K562 (cell line): ENCODE measurements around the gene CD46. TPM values are rescaled to one million over a fixed set of nuclear protein-coding genes. Genes with fewer than 3 reads are reported as not detected.

Experiments
- ARHGAP35 ChIP-seq: fragments of 450-650 bp; IDR thresholded peaks from 2 replicates; pipeline ENCODE4 v1.6.1; 2018; ENCODE audit not compliant: partially characterized antibody
- CBX1 ChIP-seq: sonication (generic); IDR thresholded peaks from 2 replicates; pipeline ENCODE4 v1.6.1; 2016; ENCODE audit warnings: antibody characterized with exemption, low read depth, mild to moderate bottlenecking
- CHD2 ChIP-seq: IDR thresholded peaks from 2 replicates; pipeline ENCODE4 v1.6.1; 2011; ENCODE audit warnings: low read depth, low read length
- CREM ChIP-seq: IDR thresholded peaks from 2 replicates; pipeline ENCODE4 v1.6.1; 2014; ENCODE audit warnings: antibody characterized with exemption, low read depth
- DMBX1 ChIP-seq: fragments of 250-450 bp; sonication (Bioruptor Pico); IDR thresholded peaks from 2 replicates; pipeline ENCODE4 v1.8.0; 2022; ENCODE audit warnings: inconsistent platforms, mild to moderate bottlenecking, moderate library complexity, borderline replicate concordance
- ELF2 ChIP-seq: fragments of 250-450 bp; sonication (Bioruptor Pico); IDR thresholded peaks from 2 replicates; pipeline ENCODE4 v1.5.0; 2021; ENCODE audit warnings: mild to moderate bottlenecking
- FOXJ2 ChIP-seq: fragments of 200-800 bp; sonication (Bioruptor generic); IDR thresholded peaks from 2 replicates; pipeline ENCODE4 v1.6.1; 2016; ENCODE audit warnings: missing genetic modification characterization, missing compliant biosample characterization
- LCOR ChIP-seq: sonication (generic); formaldehyde crosslinking; IDR thresholded peaks from 2 replicates; pipeline ENCODE4 v1.8.0; 2022; ENCODE audit warnings: mild to moderate bottlenecking, missing genetic modification reagents
- LEF1 ChIP-seq: fragments of 450-650 bp; IDR thresholded peaks from 2 replicates; pipeline ENCODE4 v1.6.1; 2016; ENCODE audit warnings: mild to moderate bottlenecking
- MED1 ChIP-seq: sonication (generic); formaldehyde crosslinking; IDR thresholded peaks from 2 replicates; pipeline ENCODE4 v1.8.1; 2023; ENCODE audit warnings: missing genetic modification reagents, borderline replicate concordance
- MXI1 ChIP-seq: IDR thresholded peaks from 2 replicates; pipeline ENCODE4 v1.6.1; 2011; ENCODE audit warnings: low read depth, mild to moderate bottlenecking, improper control_type of control experiment, low read length
- MYC ChIP-seq, 2 experiments: fragments of 250-450 bp in 1 of 2; sonication (Bioruptor Pico) in 1 of 2; IDR thresholded peaks; 2 replicates each; pipeline versions ENCODE4 v1.5.1 to v1.6.1; 2012 to 2021; ENCODE audit warnings: low read depth in 2 of 2, borderline replicate concordance in 1 of 2, improper control_type of control experiment in 1 of 2, low read length in 1 of 2, mild to moderate bottlenecking in 1 of 2, moderate library complexity in 1 of 2
- NCOA6 ChIP-seq: fragments of 450-650 bp; IDR thresholded peaks from 2 replicates; pipeline ENCODE4 v1.6.1; 2017; ENCODE audit warnings: mild to moderate bottlenecking
- RBFOX2 ChIP-seq: fragments of 200-400 bp; formaldehyde crosslinking; IDR thresholded peaks from 2 replicates; pipeline ENCODE4 v1.6.1; 2017; ENCODE audit warnings: low read depth, mild to moderate bottlenecking, low read length, moderate library complexity
- RFX7 ChIP-seq: fragments of 250-450 bp; sonication (Bioruptor Pico); IDR thresholded peaks from 2 replicates; pipeline ENCODE4 v1.5.1; 2021; ENCODE audit warnings: mild to moderate bottlenecking
- SMAD1 ChIP-seq: fragments of 150-350 bp; IDR thresholded peaks from 2 replicates; pipeline ENCODE4 v1.6.1; 2014; ENCODE audit warnings: low read length, low read depth; ENCODE audit not compliant: partially characterized antibody
- ZBTB34 ChIP-seq: fragments of 250-450 bp; sonication (Bioruptor Pico); IDR thresholded peaks from 2 replicates; pipeline ENCODE4 v1.8.0; 2021; ENCODE audit warnings: mild to moderate bottlenecking, moderate library complexity
- ZNF253 ChIP-seq: fragments of 250-450 bp; sonication (Bioruptor Pico); conservative IDR thresholded peaks from 2 replicates; pipeline ENCODE4 v1.6.1; 2021; ENCODE audit warnings: mild to moderate bottlenecking
- ZNF274 ChIP-seq: IDR thresholded peaks from 2 replicates; pipeline ENCODE4 v1.6.1; 2011; ENCODE audit warnings: low read depth, mild to moderate bottlenecking, low read length, moderate library complexity, borderline replicate concordance
- ZNF280A ChIP-seq: fragments of 450-650 bp; IDR thresholded peaks from 2 replicates; pipeline ENCODE4 v1.6.1; 2018; ENCODE audit warnings: mild to moderate bottlenecking, low read depth; ENCODE audit not compliant: partially characterized antibody
- ZNF830 ChIP-seq: fragments of 250-450 bp; sonication (Bioruptor Pico); IDR thresholded peaks from 2 replicates; pipeline ENCODE4 v1.5.0; 2021; ENCODE audit warnings: mild to moderate bottlenecking
- ZSCAN32 ChIP-seq: fragments of 450-650 bp; formaldehyde crosslinking; IDR thresholded peaks from 2 replicates; pipeline ENCODE4 v1.4.0; 2020; ENCODE audit warnings: mild to moderate bottlenecking, moderate library complexity
- polyA plus RNA-seq, 8 experiments: library from polyadenylated mRNA; depleted of rRNA in 4 of 8; stranded (reverse) in 5 of 8; unstranded in 3 of 8; fragments of >200 nt; fragmentation: Nextera tagmentation in 2 of 8; fragmentation: Illumina TruSeq in 1 of 8; extraction: Ambion mirVana in 2 of 8; extraction: Trizol in 1 of 8; gene quantifications; 2 replicates each; pipeline versions ENCODE4 v1.2.1 to v1.2.3, GENCODE V29; 2011 to 2014; ENCODE audit warnings: inconsistent platforms in 1 of 8, missing spikeins in 1 of 8
- total RNA-seq, 7 experiments: library from RNA; depleted of rRNA in 6 of 7; stranded (reverse); fragments of >200 nt in 6 of 7; fragmentation: Illumina TruSeq in 2 of 7; extraction: Trizol in 2 of 7; gene quantifications; 2 replicates each; pipeline versions ENCODE4 v1.2.1 to v1.2.3, GENCODE V29; 2011 to 2021; ENCODE audit warnings: low replicate concordance in 1 of 7
- TF ChIP-seq, protein P1 (sequence below): fragments of 450-650 bp; IDR thresholded peaks from 2 replicates; pipeline ENCODE4 v1.6.1; 2017; ENCODE audit warnings: antibody characterized with exemption, mild to moderate bottlenecking

The CD46 gene
- total and polyA plus RNA-seq, 9 of the 15 experiments (the other 6 are each of a cell fraction or from before 2014, with no cell fraction given) = 87.9 to 374 (median 156) TPM

- TF ChIP-seq, protein P1, sequence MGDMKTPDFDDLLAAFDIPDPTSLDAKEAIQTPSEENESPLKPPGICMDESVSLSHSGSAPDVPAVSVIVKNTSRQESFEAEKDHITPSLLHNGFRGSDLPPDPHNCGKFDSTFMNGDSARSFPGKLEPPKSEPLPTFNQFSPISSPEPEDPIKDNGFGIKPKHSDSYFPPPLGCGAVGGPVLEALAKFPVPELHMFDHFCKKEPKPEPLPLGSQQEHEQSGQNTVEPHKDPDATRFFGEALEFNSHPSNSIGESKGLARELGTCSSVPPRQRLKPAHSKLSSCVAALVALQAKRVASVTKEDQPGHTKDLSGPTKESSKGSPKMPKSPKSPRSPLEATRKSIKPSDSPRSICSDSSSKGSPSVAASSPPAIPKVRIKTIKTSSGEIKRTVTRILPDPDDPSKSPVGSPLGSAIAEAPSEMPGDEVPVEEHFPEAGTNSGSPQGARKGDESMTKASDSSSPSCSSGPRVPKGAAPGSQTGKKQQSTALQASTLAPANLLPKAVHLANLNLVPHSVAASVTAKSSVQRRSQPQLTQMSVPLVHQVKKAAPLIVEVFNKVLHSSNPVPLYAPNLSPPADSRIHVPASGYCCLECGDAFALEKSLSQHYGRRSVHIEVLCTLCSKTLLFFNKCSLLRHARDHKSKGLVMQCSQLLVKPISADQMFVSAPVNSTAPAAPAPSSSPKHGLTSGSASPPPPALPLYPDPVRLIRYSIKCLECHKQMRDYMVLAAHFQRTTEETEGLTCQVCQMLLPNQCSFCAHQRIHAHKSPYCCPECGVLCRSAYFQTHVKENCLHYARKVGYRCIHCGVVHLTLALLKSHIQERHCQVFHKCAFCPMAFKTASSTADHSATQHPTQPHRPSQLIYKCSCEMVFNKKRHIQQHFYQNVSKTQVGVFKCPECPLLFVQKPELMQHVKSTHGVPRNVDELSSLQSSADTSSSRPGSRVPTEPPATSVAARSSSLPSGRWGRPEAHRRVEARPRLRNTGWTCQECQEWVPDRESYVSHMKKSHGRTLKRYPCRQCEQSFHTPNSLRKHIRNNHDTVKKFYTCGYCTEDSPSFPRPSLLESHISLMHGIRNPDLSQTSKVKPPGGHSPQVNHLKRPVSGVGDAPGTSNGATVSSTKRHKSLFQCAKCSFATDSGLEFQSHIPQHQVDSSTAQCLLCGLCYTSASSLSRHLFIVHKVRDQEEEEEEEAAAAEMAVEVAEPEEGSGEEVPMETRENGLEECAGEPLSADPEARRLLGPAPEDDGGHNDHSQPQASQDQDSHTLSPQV = peak; percentile 85
- TF ChIP-seq DMBX1 (CRISPR knock-in tag) (no peak; the same call in 1 of the 2 replicates), CBX1 (peak; percentile 94), SMAD1 (no peak), MED1 (CRISPR knock-in tag) (no peak), MXI1 (peak; percentile 65), LCOR (CRISPR knock-in tag) (peak; percentile 95), ZBTB34 (CRISPR knock-in tag) (no peak), ZNF253 (no peak), ZNF830 (CRISPR knock-in tag) (no peak), ZNF280A (no peak), ZNF274 (no peak), ELF2 (peak; percentile 87), RBFOX2 (peak; percentile 94), CHD2 (no peak), MYC (IDR thresholded peaks at IDR 0.05; ENCODE audit: low read depth, low read length) (peak; percentile 57; the same call in 1 of the 2 replicates), MYC (CRISPR knock-in tag; IDR thresholded peaks at IDR 0.05; ENCODE audit: borderline replicate concordance, low read depth) (no peak), ARHGAP35 (no peak), CREM (peak; percentile 90), ZSCAN32 (CRISPR knock-in tag) (peak; percentile 32; the same call in 1 of the 2 replicates), NCOA6 (no peak), FOXJ2 (tag) (no peak), RFX7 (CRISPR knock-in tag) (no peak), LEF1 (no peak)
These were observed at the start of gene CD46 (continued) for GRCh38 chr1:207751790-207752455.
